Endothelial cell of umbilical vein (primary cell): Measurements from ENCODE around the gene DLGAP1. TPM values are rescaled to one million over a fixed set of nuclear protein-coding genes. Genes with fewer than 3 reads are reported as not detected.

Experiments
- BruUV-seq: library from RNA; stranded (reverse); fragments of 400-500 nt; replicated peaks from 2 replicates; lab custom pipeline; 2021; lab: Mats Ljungman, UMichigan
- CTCF ChIA-PET: fragments of 300-600, 350-600 bp; sonication (Branson Sonifier 250); formaldehyde crosslinking; loops from one replicate; lab custom pipeline; 2021; ENCODE audit warnings: antibody characterized with exemption, inconsistent platforms; lab: Charles Lee
- POLR2A ChIA-PET: fragments of 300-600, 350-600 bp; sonication (Branson Sonifier 250); formaldehyde crosslinking; loops from one replicate; lab custom pipeline; 2021; ENCODE audit warnings: antibody characterized with exemption, inconsistent platforms; lab: Charles Lee
- DNase-seq: peaks from one replicate; pipeline ENCODE4 v3.0.0-alpha.2; 2011; ENCODE audit warnings: low read depth, low spot score
- FAIRE-seq: peaks from 2 replicates; lab custom pipeline; 2011; peaks lifted over from hg19 to GRCh38; lab: Jason Lieb, UNC
- H2AFZ ChIP-seq: 2 replicates; pipeline ENCODE4 v1.6.0; 2012; ENCODE audit warnings: low read depth, low read length, control low read depth, inconsistent platforms
- H3K27ac ChIP-seq: 2 replicates; pipeline ENCODE4 v1.5.1; 2011; ENCODE audit warnings: low read depth, mild to moderate bottlenecking, control low read depth, low read length, moderate library complexity; ENCODE audit not compliant: insufficient read depth
- H3K27me3 ChIP-seq, 2 experiments: 2 replicates each; pipeline versions ENCODE4 v1.6.0 to v1.6.1; 2011; ENCODE audit warnings: low read length in 2 of 2, mixed read lengths in 1 of 2; ENCODE audit not compliant: control insufficient read depth in 2 of 2, insufficient read depth in 2 of 2
- H3K36me3 ChIP-seq, 2 experiments: 2 replicates in 1 of 2; 3 replicates in 1 of 2; pipeline ENCODE4 v1.5.1; 2011; ENCODE audit warnings: low read length in 2 of 2, mild to moderate bottlenecking in 1 of 2, moderate library complexity in 1 of 2; ENCODE audit not compliant: control insufficient read depth in 2 of 2, insufficient read depth in 2 of 2; ENCODE audit errors: extremely low read depth in 1 of 2
- H3K4me1 ChIP-seq: 3 replicates; pipeline ENCODE4 v1.5.1; 2011; ENCODE audit warnings: mild to moderate bottlenecking, low read length; ENCODE audit not compliant: control insufficient read depth, insufficient read depth; ENCODE audit errors: extremely low read depth
- H3K4me2 ChIP-seq: 2 replicates; pipeline ENCODE4 v1.6.1; 2011; ENCODE audit warnings: low read length, control low read depth, mixed read lengths; ENCODE audit not compliant: insufficient read depth
- H3K4me3 ChIP-seq, 3 experiments: fragments of 200-600 bp in 1 of 3; sonication (generic), shearing (Covaris generic) in 1 of 3; replicated peaks in 1 of 3; 2 replicates each; pipeline ENCODE4 v1.5.1; 2011 to 2016; ENCODE audit warnings: control low read depth in 3 of 3, low read length in 3 of 3, mild to moderate bottlenecking in 2 of 3, inconsistent platforms in 1 of 3, low read depth in 1 of 3, moderate library complexity in 1 of 3; ENCODE audit not compliant: insufficient read depth in 1 of 3
- H3K79me2 ChIP-seq: 2 replicates; pipeline ENCODE4 v1.6.0; 2012; ENCODE audit warnings: low read length, inconsistent platforms; ENCODE audit not compliant: control insufficient read depth, insufficient read depth
- H3K9ac ChIP-seq: replicated peaks from 2 replicates; pipeline ENCODE3; 2011; ENCODE audit warnings: low read length, control low read depth; ENCODE audit not compliant: insufficient read depth; ENCODE audit errors: extremely low read depth
- H3K9me1 ChIP-seq: replicated peaks from 3 replicates; pipeline ENCODE4 v1.6.0; 2011; ENCODE audit warnings: mild to moderate bottlenecking, low read length; ENCODE audit not compliant: control insufficient read depth, insufficient read depth; ENCODE audit errors: extremely low read depth
- H3K9me3 ChIP-seq: replicated peaks from 2 replicates; pipeline ENCODE4 v1.5.1; 2012; ENCODE audit warnings: low read length, inconsistent platforms; ENCODE audit not compliant: control insufficient read depth, insufficient read depth
- H4K20me1 ChIP-seq: replicated peaks from 2 replicates; pipeline ENCODE3; 2011; ENCODE audit warnings: mild to moderate bottlenecking, low read length; ENCODE audit not compliant: control insufficient read depth, insufficient read depth; ENCODE audit errors: extremely low read depth
- CTCF ChIP-seq, 2 donors: IDR thresholded peaks; 1 replicate in 1 of 2; 2 replicates in 1 of 2; pipeline ENCODE4 v1.5.1; 2011; ENCODE audit warnings: low read length in 2 of 2, mild to moderate bottlenecking in 2 of 2, moderate library complexity in 2 of 2, control low read depth in 1 of 2, inconsistent platforms in 1 of 2, low read depth in 1 of 2; ENCODE audit not compliant: insufficient read depth in 1 of 2; ENCODE audit errors: extremely low read depth in 1 of 2
- EZH2 ChIP-seq: IDR thresholded peaks from 2 replicates; pipeline ENCODE4 v1.6.1; 2012; ENCODE audit warnings: borderline replicate concordance, low read depth, mild to moderate bottlenecking, moderate library complexity, low read length, inconsistent platforms; ENCODE audit not compliant: severe bottlenecking
- FOS ChIP-seq: IDR thresholded peaks from 2 replicates; pipeline ENCODE4 v1.6.1; 2011; ENCODE audit warnings: mild to moderate bottlenecking, low read length, moderate library complexity, borderline replicate concordance; ENCODE audit not compliant: insufficient read depth
- GATA2 ChIP-seq: IDR thresholded peaks from 2 replicates; pipeline ENCODE4 v1.7.0; 2011; ENCODE audit warnings: low read depth, mild to moderate bottlenecking, moderate library complexity, mixed read lengths, low read length; ENCODE audit not compliant: insufficient read length, insufficient read depth
- JUN ChIP-seq: IDR thresholded peaks from 2 replicates; pipeline ENCODE4 v1.6.1; 2011; ENCODE audit warnings: borderline replicate concordance, low read depth; ENCODE audit not compliant: insufficient read length, insufficient read depth
- MYC ChIP-seq: IDR thresholded peaks from one replicate; pipeline ENCODE4 v1.6.1; 2011; ENCODE audit warnings: mild to moderate bottlenecking, low read depth, low read length
- POLR2A ChIP-seq: IDR thresholded peaks from 2 replicates; pipeline ENCODE4 v1.6.1; 2012; ENCODE audit warnings: low read depth, mild to moderate bottlenecking, control low read depth, low read length
- POLR2AphosphoS5 ChIP-seq: IDR thresholded peaks from 2 replicates; pipeline ENCODE4 v1.6.1; 2012; ENCODE audit warnings: low read depth, mild to moderate bottlenecking, control low read depth, low read length, moderate library complexity; ENCODE audit not compliant: insufficient read depth
- dilution Hi-C: fragments of 300-500 bp; cut with MboI; formaldehyde crosslinking; loops from one replicate; pipeline ENCODE4 v1.15.0; 2019; ENCODE audit warnings: low sequenced_read_pairs; ENCODE audit not compliant: extremely low pct_ligation_motif_present
- intact Hi-C: fragments of 100-400 bp; cut with micrococcal nuclease; formaldehyde crosslinking; loops from one replicate; pipeline ENCODE4 v1.10.0; 2022
- polyA plus RNA-seq, 4 experiments: library from polyadenylated mRNA; depleted of rRNA in 3 of 4; stranded (reverse) in 3 of 4; unstranded in 1 of 4; fragments of >200 nt; gene quantifications; 2 replicates each; pipeline versions ENCODE4 v1.2.1 to v1.2.3, GENCODE V29; 2011 to 2012; ENCODE audit warnings: missing spikeins in 1 of 4
- total RNA-seq: library from RNA; stranded (reverse); gene quantifications from 2 replicates; pipeline ENCODE4 v1.2.3, GENCODE V29; 2021
- TF ChIP-seq, protein P1 (sequence below): IDR thresholded peaks from 2 replicates; pipeline ENCODE4 v1.6.1; 2011; ENCODE audit not compliant: insufficient read depth, insufficient read length

The DLGAP1 gene
- total and polyA plus RNA-seq, 2 donors (not counting 3 experiments of a cell fraction or from before 2014, with no cell fraction given): 0.04 TPM; not detected in 1

- BruUV-seq: no TSS peak
- H4K20me1 ChIP-seq: no peaks in the 10 kb centered on the region
- peaks cover 34% of the 10 kb centered on the region for H3K4me1 ChIP-seq
- H3K9me3 ChIP-seq: no peaks in the 10 kb centered on the region
- no peaks in the 10 kb centered on the region for H3K79me2 ChIP-seq
- DNase-seq: no peak
- TF ChIP-seq EZH2 (no peak), GATA2 (no peak), POLR2A (no peak), CTCF (IDR thresholded peaks at IDR 0.05; ENCODE audit: extremely low read depth in 1 of 2, insufficient read depth in 1 of 2, low read depth in 1 of 2, low read length in 2 of 2) (no peak), POLR2AphosphoS5 (no peak), MYC (no peak), FOS (no peak), JUN (no peak)
- TF ChIP-seq, protein P1, sequence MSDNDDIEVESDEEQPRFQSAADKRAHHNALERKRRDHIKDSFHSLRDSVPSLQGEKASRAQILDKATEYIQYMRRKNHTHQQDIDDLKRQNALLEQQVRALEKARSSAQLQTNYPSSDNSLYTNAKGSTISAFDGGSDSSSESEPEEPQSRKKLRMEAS: no peak
- FAIRE-seq: no peak
- CTCF ChIA-PET: interaction anchor here (0.8 to 5.3 kb wide), 3 partner anchors 19 to 89 kb away, joined by 3 to 84 read pairs (median 38); no protein-coding TSS in a partner anchor
- no peak overlapping the region for H3K9ac ChIP-seq
- dilution Hi-C loops: no loop called here
- no peaks in the 10 kb centered on the region for H3K9me1 ChIP-seq
- H3K27ac ChIP-seq: no peak overlapping the region
- intact Hi-C loops: loop anchor here (5.0 kb wide), 1 partner anchor 530 kb away; the partner anchor contains the start of gene MYL12B
- H3K4me2 ChIP-seq: no peak overlapping the region
- H3K4me3 ChIP-seq: no peak overlapping the region
- no peak overlapping the region for H2AFZ ChIP-seq
- H3K36me3 ChIP-seq: no peaks in the 10 kb centered on the region
- H3K27me3 ChIP-seq: no peaks in the 10 kb centered on the region
- POLR2A ChIA-PET: no interaction called here
Observed at GRCh38 chr18:3792711-3793110, 662.4 kb downstream of the DLGAP1 start.
